Natural killer cell (primary cell): ENCODE results near the gene SV2A. TPM values are rescaled to one million over a fixed set of nuclear protein-coding genes. Genes with fewer than 3 reads are reported as not detected.

Experiments used
- ATAC-seq, 3 donors: fragments of 150-1000 bp in 2 of 3; fragments of 200-7000 bp in 1 of 3; cut with Tn5 transposase; 1 replicate in 1 of 3; 2 replicates in 2 of 3; pipeline ENCODE4 v1.10.0; 2021; ENCODE audit warnings: mild to moderate bottlenecking in 2 of 3, moderate library complexity in 2 of 3
- DNase-seq, 2 donors: peaks; one replicate each; pipeline versions ENCODE4 v3.0.0 to v3.0.0-alpha.2; 2013 to 2021; ENCODE audit warnings: mixed read lengths in 1 of 2
- H3K27ac ChIP-seq: one replicate; pipeline ENCODE4 v1.5.1; 2013; ENCODE audit warnings: mild to moderate bottlenecking, low read length
- H3K27me3 ChIP-seq: one replicate; pipeline ENCODE4 v1.6.1; 2013; ENCODE audit warnings: low read length; ENCODE audit not compliant: control insufficient read depth, insufficient read depth
- H3K36me3 ChIP-seq: one replicate; pipeline ENCODE4 v1.6.1; 2013; ENCODE audit warnings: low read length; ENCODE audit not compliant: control insufficient read depth, insufficient read depth
- H3K4me1 ChIP-seq: one replicate; pipeline ENCODE4 v1.6.1; 2013; ENCODE audit warnings: low read length; ENCODE audit not compliant: control insufficient read depth, insufficient read depth
- H3K4me3 ChIP-seq: one replicate; pipeline ENCODE4 v1.5.1; 2013; ENCODE audit warnings: low read length
- H3K9me3 ChIP-seq: one replicate; pipeline ENCODE4 v1.6.1; 2013; ENCODE audit warnings: low read length; ENCODE audit not compliant: control insufficient read depth, insufficient read depth
- H3K27ac Mint-ChIP-seq, 2 donors: one replicate each; pipeline ENCODE4 v1.8.0; 2022; ENCODE audit warnings: mild to moderate bottlenecking in 2 of 2, mixed read lengths in 2 of 2, moderate library complexity in 1 of 2
- H3K27me3 Mint-ChIP-seq, 2 donors: one replicate each; pipeline ENCODE4 v1.8.0; 2022; ENCODE audit warnings: low read depth in 2 of 2, mixed read lengths in 2 of 2
- H3K36me3 Mint-ChIP-seq: one replicate; pipeline ENCODE4 v1.8.0; 2022; ENCODE audit warnings: mixed read lengths
- H3K4me1 Mint-ChIP-seq, 2 donors: one replicate each; pipeline ENCODE4 v1.8.0; 2022; ENCODE audit warnings: mixed read lengths in 2 of 2
- H3K4me3 Mint-ChIP-seq: one replicate; pipeline ENCODE4 v1.8.0; 2022; ENCODE audit warnings: mild to moderate bottlenecking, moderate library complexity, mixed read lengths
- H3K9me3 Mint-ChIP-seq, 2 donors: one replicate each; pipeline ENCODE4 v1.8.0; 2022; ENCODE audit warnings: mixed read lengths in 2 of 2
- WGBS: methylation state at CpG from one replicate; pipeline ENCODE4 v1.1.7; 2013; ENCODE audit warnings: missing lambda C conversion rate; ENCODE audit not compliant: insufficient coverage; 5-methylcytosine and 5-hydroxymethylcytosine counted together
- intact Hi-C: fragments of 100-400 bp; cut with micrococcal nuclease; formaldehyde crosslinking; loops from one replicate; pipeline ENCODE4 v1.14.2; 2022
- total RNA-seq, 4 donors: library from RNA; stranded (reverse); fragments of 120-200 nt in 1 of 4; gene quantifications; one replicate each; pipeline versions ENCODE4 v1.2.3 to v1.2.4, GENCODE V29; 2013 to 2022
- TF ChIP-seq, protein P1 (sequence below): fragments of 200-600 bp; IDR thresholded peaks from one replicate; pipeline ENCODE4 v1.8.0; 2022; ENCODE audit warnings: antibody characterized with exemption

SV2A gene
- total RNA-seq, 3 donors from 2014 or later (not counting 1 experiment from before 2014, with no cell fraction given): 0.73 to 3.9 (median 1.3) TPM

- Histone ChIP-seq H3K27me3 (no peaks in the 10 kb centered on the region), H3K36me3 (peaks cover 8% of the 10 kb centered on the region), H3K4me1 (no peaks in the 10 kb centered on the region), H3K27ac (no peak overlapping the region), H3K4me3 (no peak overlapping the region), H3K9me3 (no peaks in the 10 kb centered on the region)
- Mint-ChIP-seq H3K9me3 (no peaks in the 10 kb centered on the region), H3K36me3 (peaks cover 6% of the 10 kb centered on the region), H3K4me1 (no peaks in the 10 kb centered on the region), H3K4me3 (no peak overlapping the region), H3K27me3 (no peaks in the 10 kb centered on the region), H3K27ac (no peak overlapping the region)
- TF ChIP-seq, protein P1, sequence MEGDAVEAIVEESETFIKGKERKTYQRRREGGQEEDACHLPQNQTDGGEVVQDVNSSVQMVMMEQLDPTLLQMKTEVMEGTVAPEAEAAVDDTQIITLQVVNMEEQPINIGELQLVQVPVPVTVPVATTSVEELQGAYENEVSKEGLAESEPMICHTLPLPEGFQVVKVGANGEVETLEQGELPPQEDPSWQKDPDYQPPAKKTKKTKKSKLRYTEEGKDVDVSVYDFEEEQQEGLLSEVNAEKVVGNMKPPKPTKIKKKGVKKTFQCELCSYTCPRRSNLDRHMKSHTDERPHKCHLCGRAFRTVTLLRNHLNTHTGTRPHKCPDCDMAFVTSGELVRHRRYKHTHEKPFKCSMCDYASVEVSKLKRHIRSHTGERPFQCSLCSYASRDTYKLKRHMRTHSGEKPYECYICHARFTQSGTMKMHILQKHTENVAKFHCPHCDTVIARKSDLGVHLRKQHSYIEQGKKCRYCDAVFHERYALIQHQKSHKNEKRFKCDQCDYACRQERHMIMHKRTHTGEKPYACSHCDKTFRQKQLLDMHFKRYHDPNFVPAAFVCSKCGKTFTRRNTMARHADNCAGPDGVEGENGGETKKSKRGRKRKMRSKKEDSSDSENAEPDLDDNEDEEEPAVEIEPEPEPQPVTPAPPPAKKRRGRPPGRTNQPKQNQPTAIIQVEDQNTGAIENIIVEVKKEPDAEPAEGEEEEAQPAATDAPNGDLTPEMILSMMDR: no peak
- WGBS: 99% methylated on average over 6 of the region's 6 CpGs
- ATAC-seq: no peak
- no peak for DNase-seq
- intact Hi-C loops: no loop called here
These were observed 32.3 kb upstream of the SV2A start for GRCh38 chr1:149949911-149950310.

DNA sequence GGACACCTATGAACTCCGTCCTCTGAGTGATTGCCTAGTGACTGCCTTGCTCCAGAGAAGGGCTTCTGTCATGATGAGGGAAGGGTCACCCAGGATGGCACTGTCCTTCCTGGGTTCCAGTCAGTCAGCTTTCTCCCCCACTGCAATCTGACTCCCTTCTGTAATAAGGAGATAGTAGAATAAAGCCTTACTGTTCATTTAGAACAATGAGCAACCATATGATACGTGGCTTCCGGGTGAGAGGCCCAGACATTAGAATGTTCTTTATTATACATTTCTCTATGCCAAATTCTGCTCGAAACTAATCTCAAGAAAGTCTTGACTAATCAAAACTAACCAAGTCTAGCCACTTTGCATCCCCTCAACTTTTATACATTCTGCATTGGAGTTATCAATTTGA is 27.6 kb upstream of the SV2A start:
- no peak for ATAC-seq
- H3K36me3 ChIP-seq: peaks cover 18% of the 10 kb centered on the region
- no peaks in the 10 kb centered on the region for H3K4me1 ChIP-seq
- Mint-ChIP-seq H3K36me3 (peaks cover 11% of the 10 kb centered on the region), H3K4me1 (no peaks in the 10 kb centered on the region), H3K27me3 (no peaks in the 10 kb centered on the region), H3K27ac (no peak overlapping the region), H3K4me3 (no peak overlapping the region), H3K9me3 (no peaks in the 10 kb centered on the region)
- no peaks in the 10 kb centered on the region for H3K9me3 ChIP-seq
- H3K27ac ChIP-seq: no peak overlapping the region
- H3K27me3 ChIP-seq: no peaks in the 10 kb centered on the region
- intact Hi-C loops: no loop called here
- 93% methylated on average over 4 of the region's 4 CpGs for WGBS
- TF ChIP-seq, protein P1: no peak
- DNase-seq: no peak
- no peak overlapping the region for H3K4me3 ChIP-seq

DNA sequence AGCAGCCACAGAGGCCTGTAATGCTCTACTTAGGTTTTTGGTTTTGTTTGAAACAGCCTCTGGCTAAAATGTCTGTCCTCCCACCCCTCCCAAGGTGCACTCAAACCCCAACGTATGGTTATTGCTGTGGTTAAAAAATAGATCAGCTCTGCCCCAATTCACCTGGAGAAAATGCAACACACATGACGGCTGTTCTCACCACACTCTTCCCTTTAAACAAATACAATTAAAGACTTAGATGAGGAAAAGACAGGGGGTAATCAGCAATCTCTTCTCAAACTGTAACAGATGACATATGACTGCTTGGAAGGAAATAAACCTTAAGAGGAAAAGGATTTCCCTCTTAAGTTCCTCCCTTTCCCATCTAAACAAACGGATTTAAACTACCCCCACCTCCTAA is 25.2 kb upstream of the SV2A start:
- Mint-ChIP-seq H3K9me3 (no peaks in the 10 kb centered on the region), H3K27me3 (no peaks in the 10 kb centered on the region), H3K4me3 (no peak overlapping the region), H3K27ac (peak overlapping the region in 1 of 2 donors; percentile 7), H3K4me1 (peaks cover 0 to 2% of the 10 kb centered on the region in 2 donors), H3K36me3 (peaks cover 11% of the 10 kb centered on the region)
- intact Hi-C loops: no loop called here
- H3K27me3 ChIP-seq: no peaks in the 10 kb centered on the region
- peaks cover 15% of the 10 kb centered on the region for H3K36me3 ChIP-seq
- DNase-seq: no peak
- no peak overlapping the region for H3K27ac ChIP-seq
- H3K9me3 ChIP-seq: no peaks in the 10 kb centered on the region
- peaks cover 5% of the 10 kb centered on the region for H3K4me1 ChIP-seq
- no peak overlapping the region for H3K4me3 ChIP-seq
- WGBS: 41% methylated on average over 1 of the region's 3 CpGs
- no peak for ATAC-seq
- TF ChIP-seq, protein P1: no peak

DNA sequence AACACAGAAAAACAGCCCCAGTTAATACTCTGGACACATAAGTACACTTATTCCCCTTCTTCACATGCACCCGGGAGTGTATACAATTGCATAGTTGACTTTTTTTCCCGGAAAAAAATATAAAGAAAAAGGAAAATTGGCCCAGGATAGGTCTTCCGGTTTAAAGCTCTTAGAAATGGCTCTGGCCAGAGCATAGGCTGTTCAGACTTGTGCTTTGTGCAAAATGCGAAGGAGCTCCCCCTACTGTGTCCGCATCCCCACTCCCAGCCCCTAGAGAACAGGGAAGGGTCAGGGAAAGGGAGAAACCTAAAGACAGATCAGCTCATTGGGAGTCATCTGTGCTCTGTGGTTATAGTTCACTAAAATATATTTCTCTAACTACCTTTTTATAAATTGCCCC is 24.6 kb upstream of the SV2A start:
- H3K27ac ChIP-seq: no peak overlapping the region
- intact Hi-C loops: no loop called here
- no peak overlapping the region for H3K4me3 Mint-ChIP-seq
- peaks cover 11% of the 10 kb centered on the region for H3K36me3 Mint-ChIP-seq
- no peaks in the 10 kb centered on the region for H3K27me3 Mint-ChIP-seq
- peaks cover 12% of the 10 kb centered on the region for H3K36me3 ChIP-seq
- H3K4me3 ChIP-seq: no peak overlapping the region
- no peaks in the 10 kb centered on the region for H3K9me3 ChIP-seq
- TF ChIP-seq, protein P1: no peak
- no peaks in the 10 kb centered on the region for H3K27me3 ChIP-seq
- peaks cover 7% of the 10 kb centered on the region for H3K4me1 ChIP-seq
- DNase-seq (no peak), ATAC-seq (no peak)
- H3K9me3 Mint-ChIP-seq: no peaks in the 10 kb centered on the region
- no peak overlapping the region for H3K27ac Mint-ChIP-seq
- peaks cover 0 to 8% of the 10 kb centered on the region in 2 donors for H3K4me1 Mint-ChIP-seq
- 85% methylated on average over 5 of the region's 5 CpGs for WGBS
